ENCODE data around the gene COL6A5. TPM values are rescaled to one million over a fixed set of nuclear protein-coding genes. Genes with fewer than 3 reads are reported as not detected.

The COL6A5 gene
- total and polyA plus RNA-seq, 2 donors (not counting 3 experiments of a cell fraction or from before 2014, with no cell fraction given): not detected

- Histone ChIP-seq H3K27ac (ENCODE audit: insufficient read depth, low read depth, low read length) (no peak overlapping the region), H3K36me3 (ENCODE audit: control insufficient read depth in 2 of 2, extremely low read depth in 1 of 2, insufficient read depth in 2 of 2, low read length in 2 of 2) (no peaks in the 10 kb centered on the region), H3K4me3 (replicated peaks in 1 of 3; ENCODE audit: insufficient read depth in 1 of 3, low read depth in 1 of 3, low read length in 3 of 3) (no peak overlapping the region), H4K20me1 (replicated peaks; ENCODE audit: control insufficient read depth, extremely low read depth, insufficient read depth, low read length) (no peaks in the 10 kb centered on the region), H3K9me3 (replicated peaks; ENCODE audit: control insufficient read depth, insufficient read depth, low read length) (no peaks in the 10 kb centered on the region), H3K9ac (replicated peaks; ENCODE audit: extremely low read depth, insufficient read depth, low read length) (no peak overlapping the region), H3K9me1 (replicated peaks; ENCODE audit: control insufficient read depth, extremely low read depth, insufficient read depth, low read length) (no peaks in the 10 kb centered on the region), H3K4me1 (ENCODE audit: control insufficient read depth, extremely low read depth, insufficient read depth, low read length) (no peaks in the 10 kb centered on the region), H3K79me2 (ENCODE audit: control insufficient read depth, insufficient read depth, low read length) (no peaks in the 10 kb centered on the region), H2AFZ (ENCODE audit: low read depth, low read length) (no peak overlapping the region), H3K4me2 (ENCODE audit: insufficient read depth, low read length) (no peak overlapping the region), H3K27me3 (ENCODE audit: control insufficient read depth in 2 of 2, insufficient read depth in 2 of 2, low read length in 2 of 2) (peaks cover 0 to 2% of the 10 kb centered on the region in 2 experiments)
- intact Hi-C loops (cut with micrococcal nuclease): no loop called here
- no TSS peak for BruUV-seq (replicated peaks)
- no peak for TF ChIP-seq EZH2 (IDR thresholded peaks at IDR 0.05; ENCODE audit: borderline replicate concordance, low read depth, low read length, severe bottlenecking)
- TF ChIP-seq POLR2AphosphoS5 (IDR thresholded peaks at IDR 0.05; ENCODE audit: insufficient read depth, low read depth, low read length): no peak
- DNase-seq (ENCODE audit: low read depth, low spot score) (no peak), FAIRE-seq (no peak)
- dilution Hi-C loops (cut with MboI; ENCODE audit: extremely low pct_ligation_motif_present, low sequenced_read_pairs): no loop called here
- CTCF ChIA-PET: no interaction called here
- POLR2A ChIA-PET: no interaction called here
These were observed 124.7 kb downstream of the COL6A5 start for GRCh38 chr3:130470126-130470525.

GRCh38 chr3:130473416-130473815, 127.9 kb downstream of the COL6A5 start:
- TF ChIP-seq GATA2 (IDR thresholded peaks at IDR 0.05; ENCODE audit: insufficient read depth, insufficient read length, low read depth, low read length): no peak
- TF ChIP-seq POLR2AphosphoS5 (IDR thresholded peaks at IDR 0.05; ENCODE audit: insufficient read depth, low read depth, low read length): no peak
- TF ChIP-seq EZH2 (IDR thresholded peaks at IDR 0.05; ENCODE audit: borderline replicate concordance, low read depth, low read length, severe bottlenecking): no peak
- TF ChIP-seq POLR2A (IDR thresholded peaks at IDR 0.05; ENCODE audit: low read depth, low read length): no peak
- no peak for TF ChIP-seq CTCF (IDR thresholded peaks at IDR 0.05; ENCODE audit: extremely low read depth in 1 of 2, insufficient read depth in 1 of 2, low read depth in 1 of 2, low read length in 2 of 2)
- TF ChIP-seq MYC (IDR thresholded peaks at IDR 0.05; ENCODE audit: low read depth, low read length): no peak
- TF ChIP-seq MAX (IDR thresholded peaks at IDR 0.05; ENCODE audit: insufficient read depth, insufficient read length): no peak
- no peak for TF ChIP-seq JUN (IDR thresholded peaks at IDR 0.05; ENCODE audit: borderline replicate concordance, insufficient read depth, insufficient read length, low read depth)
- no peak for TF ChIP-seq FOS (IDR thresholded peaks at IDR 0.05; ENCODE audit: borderline replicate concordance, insufficient read depth, low read length)
- Histone ChIP-seq H4K20me1 (replicated peaks; ENCODE audit: control insufficient read depth, extremely low read depth, insufficient read depth, low read length) (no peaks in the 10 kb centered on the region), H3K9me1 (replicated peaks; ENCODE audit: control insufficient read depth, extremely low read depth, insufficient read depth, low read length) (no peaks in the 10 kb centered on the region), H3K9ac (replicated peaks; ENCODE audit: extremely low read depth, insufficient read depth, low read length) (no peak overlapping the region), H3K36me3 (ENCODE audit: control insufficient read depth in 2 of 2, extremely low read depth in 1 of 2, insufficient read depth in 2 of 2, low read length in 2 of 2) (no peaks in the 10 kb centered on the region), H3K4me3 (replicated peaks in 1 of 3; ENCODE audit: insufficient read depth in 1 of 3, low read depth in 1 of 3, low read length in 3 of 3) (no peak overlapping the region), H3K27me3 (ENCODE audit: control insufficient read depth in 2 of 2, insufficient read depth in 2 of 2, low read length in 2 of 2) (peaks cover 0 to 2% of the 10 kb centered on the region in 2 experiments), H3K27ac (ENCODE audit: insufficient read depth, low read depth, low read length) (no peak overlapping the region), H3K79me2 (ENCODE audit: control insufficient read depth, insufficient read depth, low read length) (no peaks in the 10 kb centered on the region), H3K4me2 (ENCODE audit: insufficient read depth, low read length) (no peak overlapping the region), H2AFZ (ENCODE audit: low read depth, low read length) (no peak overlapping the region), H3K9me3 (replicated peaks; ENCODE audit: control insufficient read depth, insufficient read depth, low read length) (no peaks in the 10 kb centered on the region), H3K4me1 (ENCODE audit: control insufficient read depth, extremely low read depth, insufficient read depth, low read length) (no peaks in the 10 kb centered on the region)
- intact Hi-C loops (cut with micrococcal nuclease) (no loop called here), dilution Hi-C loops (cut with MboI; ENCODE audit: extremely low pct_ligation_motif_present, low sequenced_read_pairs) (no loop called here)
- DNase-seq (ENCODE audit: low read depth, low spot score): no peak
- ChIA-PET CTCF (no interaction called here), POLR2A (no interaction called here)
- BruUV-seq (replicated peaks): no TSS peak
- no peak for FAIRE-seq

Data from endothelial cell of umbilical vein (primary cell).